ENCODE data around the gene VAT1L.

VAT1L gene

DNA sequence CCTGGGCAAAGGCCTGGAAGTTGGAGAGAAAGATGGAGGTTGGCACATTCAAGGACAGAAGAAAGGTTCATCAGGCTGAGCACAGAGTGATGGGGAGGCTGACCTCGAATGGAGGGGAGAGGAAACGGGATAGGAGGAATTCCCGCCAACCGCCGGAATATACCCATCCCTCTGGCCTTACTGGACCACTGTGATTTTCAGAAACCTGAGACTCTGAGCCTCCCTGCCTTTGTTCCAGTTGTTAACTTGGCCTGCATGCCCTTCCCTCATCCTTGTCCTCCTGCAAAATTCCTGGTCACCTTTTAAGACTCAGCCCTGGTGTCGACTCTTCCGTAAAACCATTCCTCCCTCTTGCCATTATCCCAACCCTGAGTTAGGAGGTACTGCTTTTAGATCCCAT lies 107.6 kb downstream of the VAT1L start:
- no peak for TF ChIP-seq CTCF (IDR thresholded peaks at IDR 0.05; ENCODE audit: low read depth, low read length)
- no peak for DNase-seq (ENCODE audit: extremely low read depth, low read depth)

DNA sequence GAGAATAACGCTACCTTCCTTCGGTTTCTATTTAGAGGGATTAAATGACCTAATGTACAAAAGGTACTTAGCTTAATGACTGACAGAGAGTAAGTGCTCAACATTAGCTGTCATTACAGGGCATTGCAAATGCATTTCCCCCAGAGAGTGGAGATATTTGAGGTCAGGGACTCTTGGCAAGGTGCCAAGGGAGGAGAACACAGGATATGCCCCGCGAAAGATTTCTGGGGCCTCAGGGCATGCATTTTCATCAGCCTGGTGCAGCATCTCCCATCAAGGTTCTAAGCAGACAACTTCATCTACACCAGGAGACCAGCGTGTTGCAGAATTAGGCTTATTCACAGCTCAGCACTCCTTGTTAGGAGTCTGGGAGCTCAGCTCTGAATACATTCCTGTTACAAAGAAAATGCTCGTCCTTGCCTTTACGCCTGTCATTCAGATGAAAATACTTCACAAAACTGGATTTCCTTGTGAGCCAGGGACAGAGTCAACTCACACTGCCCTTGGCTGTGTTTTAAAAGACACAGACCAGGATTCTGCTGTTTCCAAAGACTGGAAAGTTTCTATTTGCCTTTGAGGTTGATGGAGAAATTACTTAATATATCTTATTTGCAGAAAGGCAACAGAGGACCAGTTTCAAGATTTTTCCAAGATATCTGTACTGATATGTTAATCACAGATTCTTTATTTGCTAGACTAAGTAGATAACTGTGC lies 108.2 kb downstream of the VAT1L start:
- DNase-seq (ENCODE audit: extremely low read depth, low read depth), result no peak
- TF ChIP-seq CTCF (IDR thresholded peaks at IDR 0.05; ENCODE audit: low read depth, low read length), result no peak

- TF ChIP-seq CTCF (IDR thresholded peaks at IDR 0.05; ENCODE audit: low read depth, low read length), result no peak
- no peak for DNase-seq (ENCODE audit: extremely low read depth, low read depth)
Measured at GRCh38 chr16:77897129-77897437, 108.7 kb downstream of the VAT1L start.

GRCh38 chr16:77897831-77898605 lies 109.7 kb downstream of the VAT1L start:
- TF ChIP-seq CTCF (IDR thresholded peaks at IDR 0.05; ENCODE audit: low read depth, low read length), result no peak
- DNase-seq (ENCODE audit: extremely low read depth, low read depth), result no peak

GRCh38 chr16:77898671-77899211 lies 110.4 kb downstream of the VAT1L start:
- peak; percentile 80 for DNase-seq (ENCODE audit: extremely low read depth, low read depth)
- TF ChIP-seq CTCF (IDR thresholded peaks at IDR 0.05; ENCODE audit: low read depth, low read length), result no peak

GRCh38 chr16:77899416-77899815 lies 111.1 kb downstream of the VAT1L start:
- TF ChIP-seq CTCF (IDR thresholded peaks at IDR 0.05; ENCODE audit: low read depth, low read length), result no peak
- DNase-seq (ENCODE audit: extremely low read depth, low read depth), result no peak

DNA sequence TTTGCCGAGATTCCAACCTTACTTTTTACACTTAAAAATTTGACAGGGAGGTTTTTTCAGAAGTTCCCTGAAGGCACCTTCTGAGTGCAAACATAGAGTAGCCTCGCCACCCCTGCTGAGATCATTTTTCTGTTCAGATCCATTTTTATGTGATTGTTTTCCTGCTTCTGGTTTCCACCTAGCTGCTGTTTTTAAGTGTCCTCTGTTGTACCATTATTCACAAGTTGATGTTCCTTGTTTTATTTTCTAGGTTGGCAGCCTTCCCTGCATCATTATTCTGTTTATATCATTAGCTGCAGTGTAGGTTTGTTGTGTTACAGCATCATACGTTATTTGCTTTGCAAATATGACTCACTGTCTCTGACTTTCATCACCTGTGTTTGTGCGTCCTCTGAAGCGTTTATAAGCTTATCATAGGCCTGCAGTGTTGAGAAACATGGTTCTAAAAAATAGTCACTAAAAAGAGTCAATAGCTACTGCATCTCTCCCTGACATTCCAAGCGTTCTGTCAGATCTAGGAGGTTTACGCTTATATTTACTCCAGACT lies 117.1 kb downstream of the VAT1L start:
- no peak for TF ChIP-seq CTCF (IDR thresholded peaks at IDR 0.05; ENCODE audit: low read depth, low read length)
- no peak for DNase-seq (ENCODE audit: extremely low read depth, low read depth)

Measured in AG09319 (cell line).